Body of pancreas (tissue), 4 donors: Measurements from ENCODE around the gene LIX1L. TPM values are rescaled to one million over a fixed set of nuclear protein-coding genes. Genes with fewer than 3 reads are reported as not detected.

Source experiments
- ATAC-seq: fragments of 150-250 bp; one replicate; pipeline ENCODE4 v1.9.1; 2016
- DNase-seq, 4 donors: peaks; one replicate each; pipeline ENCODE4 v3.0.0-alpha.2; 2019
- H3K27ac ChIP-seq, 4 donors: fragments of 200-600 bp; sonication (generic); 1 replicate in 3 of 4; 2 replicates in 1 of 4; pipeline versions ENCODE4 v1.5.1 to v1.6.1; 2016 to 2019; ENCODE audit warnings: mild to moderate bottlenecking in 1 of 4, mixed read lengths in 1 of 4, moderate library complexity in 1 of 4
- H3K27me3 ChIP-seq, 2 donors: fragments of 200-600 bp; sonication (generic); one replicate each; pipeline ENCODE4 v1.6.0; 2016; ENCODE audit warnings: mild to moderate bottlenecking in 1 of 2
- H3K36me3 ChIP-seq, 2 donors: fragments of 200-600 bp; sonication (generic); replicated peaks in 1 of 2; 2 replicates each; pipeline ENCODE4 v1.5.1; 2016; ENCODE audit warnings: low read depth in 2 of 2; ENCODE audit not compliant: insufficient read depth in 1 of 2
- H3K4me1 ChIP-seq: fragments of 200-600 bp; sonication (generic); one replicate; pipeline ENCODE4 v1.6.0; 2016
- H3K4me3 ChIP-seq, 2 donors: fragments of 200-600 bp; sonication (generic); 1 replicate in 1 of 2; 2 replicates in 1 of 2; pipeline ENCODE4 v1.5.1; 2016 to 2019
- H3K9me3 ChIP-seq, 3 donors: fragments of 200-600 bp; sonication (generic); 1 replicate in 2 of 3; 2 replicates in 1 of 3; pipeline ENCODE4 v1.5.1; 2016
- CTCF ChIP-seq, 7 experiments: fragments of 450-650 bp in 4 of 7; fragments of 200-600 bp in 3 of 7; sonication (generic) in 3 of 7; IDR thresholded peaks; one replicate each; pipeline ENCODE4 v1.5.1; 2016 to 2019; ENCODE audit warnings: antibody characterized with exemption in 7 of 7
- POLR2A ChIP-seq, 3 donors: fragments of 450-650 bp; IDR thresholded peaks; one replicate each; pipeline ENCODE4 v1.6.1; 2016; ENCODE audit warnings: antibody characterized with exemption in 3 of 3, mild to moderate bottlenecking in 2 of 3
- WGBS, 2 donors: methylation state at CpG; one replicate each; pipeline ENCODE4 v1.1.5; 2017; 5-methylcytosine and 5-hydroxymethylcytosine counted together
- intact Hi-C: fragments of 100-400 bp; cut with DNase I; formaldehyde crosslinking; loops from one replicate; pipeline ENCODE4 v1.15.1; 2023
- total RNA-seq, 2 donors: library from RNA; depleted of rRNA; stranded (reverse); fragments of >200 nt; gene quantifications; one replicate each; pipeline ENCODE4 v1.1.0, GENCODE V29; 2016

The LIX1L gene
- 10 to 100 TPM in 1 of 2 donors, 1 to 10 TPM in 1; 8.3 to 16.5 TPM for total RNA-seq

- Histone ChIP-seq H3K9me3 (no peaks in the 10 kb centered on the region), H3K4me3 (peak within 1 kb of the TSS; percentile 26 to 66), H3K27me3 (no peaks in the 10 kb centered on the region), H3K36me3 (no peaks in the 10 kb centered on the region), H3K27ac (peak within 1 kb of the TSS; percentile 73 to 94 (median 84)), H3K4me1 (peaks cover 56% of the 10 kb centered on the region)
- WGBS, 2 donors = 0 to 2% methylated on average over 17 to 58 of the region's 60 CpGs
- ATAC-seq = peak; percentile 95
- peak; percentile 97 for DNase-seq
- intact Hi-C loops = no loop called here
- peak; percentile 36 to 78 (median 71) for TF ChIP-seq POLR2A (IDR thresholded peaks at IDR 0.05)
- no peak for TF ChIP-seq CTCF (IDR thresholded peaks at IDR 0.05)
Measured at GRCh38 chr1:145957443-145958319, at the start of gene LIX1L. TSS of gene LIX1L (minus strand) at chr1:145958017. CDS start at chr1:145957927, 90 bp downstream.

GRCh38 chr1:146001709-146002108 lies 43.9 kb upstream of the LIX1L start:
- TF ChIP-seq POLR2A (IDR thresholded peaks at IDR 0.05) = no peak
- no peak for TF ChIP-seq CTCF (IDR thresholded peaks at IDR 0.05)
- DNase-seq (no peak), ATAC-seq (no peak)
- Histone ChIP-seq H3K4me1 (peaks cover 41% of the 10 kb centered on the region), H3K27ac (peak overlapping the region in 1 of 4 donors; percentile 46), H3K27me3 (no peaks in the 10 kb centered on the region), H3K4me3 (no peak overlapping the region), H3K36me3 (no peaks in the 10 kb centered on the region), H3K9me3 (no peaks in the 10 kb centered on the region)
- intact Hi-C loops = no loop called here
- 95 to 96% methylated on average over 2 of the region's 2 CpGs for WGBS, 2 donors

GRCh38 chr1:145999321-146000024 lies 41.7 kb upstream of the LIX1L start:
- TF ChIP-seq CTCF (IDR thresholded peaks at IDR 0.05) (no peak), POLR2A (IDR thresholded peaks at IDR 0.05) (peak in 2 of 3 donors; percentile 24 to 28)
- 4 to 8% methylated on average over 5 of the region's 5 CpGs for WGBS, 2 donors
- intact Hi-C loops = no loop called here
- peak; percentile 36 for ATAC-seq
- H3K36me3 ChIP-seq = peaks cover 1 to 4% of the 10 kb centered on the region in 2 donors
- H3K27ac ChIP-seq = peak overlapping the region; percentile 85 to 98 (median 95)
- no peaks in the 10 kb centered on the region for H3K27me3 ChIP-seq
- peak; percentile 62 to 77 (median 75) for DNase-seq
- H3K9me3 ChIP-seq = no peaks in the 10 kb centered on the region
- peaks cover 37% of the 10 kb centered on the region for H3K4me1 ChIP-seq
- no peak overlapping the region for H3K4me3 ChIP-seq

- DNase-seq = no peak
- peaks cover 10 to 15% of the 10 kb centered on the region in 2 donors for H3K36me3 ChIP-seq
- H3K27me3 ChIP-seq = no peaks in the 10 kb centered on the region
- intact Hi-C loops = no loop called here
- H3K4me3 ChIP-seq = no peak overlapping the region
- H3K27ac ChIP-seq = peak overlapping the region; percentile 94 to 98 (median 96)
- 25% methylated on average over 3 of the region's 3 CpGs for WGBS, 2 donors
- no peaks in the 10 kb centered on the region for H3K9me3 ChIP-seq
- TF ChIP-seq POLR2A (IDR thresholded peaks at IDR 0.05) (no peak), CTCF (IDR thresholded peaks at IDR 0.05) (peak in 2 of 7 experiments; percentile 4 to 6)
- no peak for ATAC-seq
- H3K4me1 ChIP-seq = peaks cover 46% of the 10 kb centered on the region
Measured at GRCh38 chr1:145997718-145998023, 39.9 kb upstream of the LIX1L start.
